Measurements from ENCODE around the gene NVL.

Gene NVL

DNA sequence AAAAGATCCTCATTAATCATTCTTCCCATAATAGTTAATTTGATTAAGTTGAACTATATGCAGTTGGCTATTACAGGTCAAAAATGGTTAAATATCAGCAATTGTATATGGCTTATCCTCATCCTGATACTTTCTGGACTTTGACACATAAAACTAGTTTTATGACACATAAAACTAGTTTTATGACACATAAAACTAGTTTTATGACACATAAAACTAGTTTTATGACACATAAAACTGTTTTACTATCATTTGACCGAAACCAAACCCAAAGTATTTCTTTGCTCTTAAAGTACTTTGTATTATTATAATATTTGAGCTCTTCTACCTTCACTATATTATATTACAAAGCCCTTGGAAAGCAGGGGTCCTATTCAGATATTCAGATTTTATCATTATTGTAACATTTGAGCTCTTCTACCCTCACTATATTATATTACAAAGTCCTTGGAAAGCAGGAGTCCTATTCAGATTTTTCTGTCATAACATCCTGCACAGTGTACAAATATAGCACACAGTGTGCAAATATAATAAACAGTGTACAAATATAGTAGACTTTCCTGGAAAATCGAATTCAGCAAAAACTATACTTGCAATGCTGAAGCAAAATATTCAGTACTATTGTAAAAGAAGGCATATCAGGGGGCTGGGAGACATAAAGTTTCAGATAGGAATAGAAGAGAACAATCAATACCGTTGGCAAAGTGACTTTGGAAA, 53.0 kb downstream of the NVL start:
- DNase-seq: no peak

DNA sequence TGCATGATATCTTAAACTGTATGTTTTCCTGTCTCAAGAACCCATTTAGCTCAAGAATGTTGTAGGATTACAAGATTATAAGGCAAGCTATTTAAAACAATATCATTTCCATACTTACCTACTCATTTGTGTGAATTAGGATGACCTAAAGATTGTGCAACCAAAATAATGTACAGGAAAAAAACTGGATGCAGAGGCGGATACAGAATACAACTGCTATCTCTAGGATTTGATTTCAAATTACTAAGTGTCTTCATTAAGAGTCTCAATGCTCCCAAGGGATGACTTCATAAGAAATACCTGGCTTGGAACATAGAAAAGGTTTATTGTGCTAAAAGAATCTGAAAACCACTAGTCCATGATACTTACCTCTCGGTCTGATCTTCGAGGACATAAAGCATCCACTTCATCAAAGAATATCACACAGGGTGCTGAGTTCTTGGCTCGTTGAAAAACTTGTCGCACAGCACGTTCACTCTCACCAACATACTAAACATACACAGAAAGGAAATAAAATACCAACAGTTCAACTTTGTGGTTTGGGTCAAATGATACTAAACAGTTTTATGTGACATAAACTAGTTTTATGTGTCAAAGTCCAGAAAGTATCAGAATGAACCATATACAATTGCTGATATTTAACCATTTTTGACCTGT, 54.9 kb downstream of the NVL start:
- no peak for DNase-seq

DNA sequence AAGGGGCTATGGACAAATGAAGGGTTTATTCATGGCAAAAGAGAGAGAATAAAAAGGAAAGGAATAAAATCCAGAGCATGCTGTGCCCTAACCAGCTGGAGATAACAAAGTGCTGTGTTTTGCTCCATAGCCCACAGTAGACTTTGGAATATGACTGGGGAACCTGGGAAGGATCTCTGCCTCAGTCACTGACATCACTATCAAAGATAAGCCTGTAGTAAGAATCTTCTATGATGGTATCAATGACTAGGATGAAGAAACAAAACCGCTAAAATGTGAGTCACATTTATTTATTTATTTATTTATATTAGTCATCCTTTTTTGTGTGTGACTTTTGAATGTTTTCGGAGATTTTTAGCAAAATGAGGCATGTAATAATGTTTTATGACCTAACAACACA, 56.3 kb downstream of the NVL start:
- DNase-seq: no peak

DNA sequence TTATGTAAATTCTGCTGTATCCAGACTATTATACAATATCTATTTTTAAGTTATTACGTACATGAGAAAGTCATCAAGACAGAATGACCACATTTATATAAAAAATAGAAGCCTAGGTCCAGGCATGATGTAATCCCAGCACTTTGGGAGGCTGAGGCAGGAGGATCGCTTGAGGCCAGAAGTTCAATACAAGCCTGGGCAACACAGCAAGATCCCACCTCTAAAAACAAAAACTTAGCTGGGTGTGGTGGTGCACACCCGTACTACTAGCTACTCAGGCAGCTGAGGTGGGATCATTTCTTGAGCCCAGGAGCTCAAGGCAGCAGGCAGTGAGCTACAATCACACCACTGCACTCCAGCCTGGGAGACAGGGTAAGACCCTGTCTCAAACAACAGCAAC, 58.9 kb downstream of the NVL start:
- DNase-seq: no peak

DNA sequence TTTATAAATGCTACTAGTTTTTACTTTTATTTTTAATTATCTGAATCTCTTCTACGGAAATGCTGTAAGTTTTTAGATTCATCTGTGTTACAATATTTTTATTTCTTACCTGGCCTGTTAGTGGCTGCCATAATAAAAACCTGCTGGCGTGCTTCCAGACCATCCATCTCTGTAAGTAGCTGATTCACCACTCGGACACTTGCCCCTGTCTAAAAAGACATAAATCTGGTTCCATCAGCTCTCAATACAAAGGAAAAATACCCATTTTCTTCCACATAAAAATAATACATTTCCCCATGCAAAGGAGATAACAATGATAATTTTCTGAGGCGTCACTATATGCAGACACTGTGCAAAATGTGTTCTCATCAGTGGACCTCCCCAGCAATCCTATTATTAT, 62.0 kb downstream of the NVL start:
- no peak for DNase-seq

DNA sequence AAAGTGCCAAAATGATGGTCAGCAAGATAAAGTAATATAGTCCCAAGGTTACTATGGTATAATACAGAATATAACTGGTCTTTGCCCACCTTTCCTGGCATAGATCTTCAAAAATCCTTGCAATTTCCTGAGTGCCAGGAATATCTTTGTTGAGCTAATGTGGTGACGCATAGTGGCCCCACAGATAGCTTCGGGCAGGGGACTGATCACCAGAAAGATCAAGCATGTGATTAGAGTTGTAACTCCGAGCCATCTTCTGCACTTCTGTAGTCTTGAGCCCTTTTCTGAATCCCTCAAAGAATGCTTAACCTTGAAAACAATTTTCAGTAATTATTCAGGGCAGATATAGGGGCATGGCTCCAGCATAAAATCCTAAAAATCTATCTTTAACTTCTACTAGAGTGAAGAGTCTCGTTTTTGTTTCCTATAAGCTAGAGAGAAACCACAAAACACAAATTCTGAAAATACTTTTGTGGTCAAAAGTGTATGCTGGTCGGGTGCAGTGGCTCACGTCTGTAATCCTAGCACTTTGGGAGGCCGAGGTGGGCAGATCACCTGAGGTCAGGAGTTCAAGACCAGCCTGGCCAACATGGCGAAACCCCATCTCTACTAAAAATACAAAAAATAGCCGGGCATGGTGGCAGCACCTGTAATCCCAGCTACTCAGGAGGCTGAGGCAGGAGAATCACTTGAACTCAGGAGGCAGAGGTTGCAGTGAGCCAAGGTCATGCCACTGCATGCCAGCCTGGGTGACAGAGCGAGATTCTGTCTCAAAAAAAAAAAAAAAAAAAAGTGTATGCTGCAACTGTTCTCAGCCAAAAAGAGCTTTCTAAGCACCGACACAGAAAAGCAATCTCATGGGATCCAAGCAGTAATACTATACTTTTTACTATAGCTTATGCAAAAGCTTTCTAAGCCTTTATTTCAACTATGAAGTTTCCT, 62.8 kb downstream of the NVL start:
- no peak for DNase-seq

DNA sequence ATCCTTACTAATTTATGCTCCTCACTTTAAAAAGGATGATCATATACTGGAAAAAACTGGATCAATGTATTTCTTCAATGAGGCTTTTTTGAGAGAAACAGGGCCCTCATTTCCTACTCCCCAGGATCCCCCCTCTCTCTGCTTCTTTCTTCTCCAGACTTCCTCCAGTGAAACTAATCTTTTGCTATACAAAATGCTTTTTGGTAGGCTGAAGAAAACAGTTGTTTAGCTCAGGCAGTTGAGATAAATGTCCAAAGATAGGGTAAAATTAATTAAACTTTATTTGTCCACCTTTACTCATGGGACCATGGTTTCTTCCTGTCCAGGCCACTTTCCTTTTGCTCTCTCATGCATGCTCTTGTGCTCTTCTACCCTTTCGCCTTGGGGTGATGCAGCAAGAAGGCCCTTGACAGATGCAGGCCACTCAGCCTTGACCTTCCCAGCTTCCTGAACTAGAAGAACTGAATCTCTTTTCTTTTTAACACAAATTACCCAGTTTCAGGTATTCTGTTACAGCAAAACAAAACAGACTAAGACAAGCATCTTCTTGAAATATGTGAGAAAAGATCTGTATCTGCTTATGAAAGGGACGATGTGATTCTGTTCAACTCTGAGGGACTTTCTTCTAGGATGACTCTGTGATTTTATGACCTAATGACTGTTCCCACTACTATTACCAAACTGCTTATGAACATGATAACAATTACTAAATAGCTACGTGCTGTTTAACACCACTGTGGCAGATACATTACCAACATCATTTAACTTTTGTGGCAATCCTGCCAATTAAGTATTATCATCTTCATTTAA, 63.7 kb downstream of the NVL start:
- DNase-seq: no peak

DNA sequence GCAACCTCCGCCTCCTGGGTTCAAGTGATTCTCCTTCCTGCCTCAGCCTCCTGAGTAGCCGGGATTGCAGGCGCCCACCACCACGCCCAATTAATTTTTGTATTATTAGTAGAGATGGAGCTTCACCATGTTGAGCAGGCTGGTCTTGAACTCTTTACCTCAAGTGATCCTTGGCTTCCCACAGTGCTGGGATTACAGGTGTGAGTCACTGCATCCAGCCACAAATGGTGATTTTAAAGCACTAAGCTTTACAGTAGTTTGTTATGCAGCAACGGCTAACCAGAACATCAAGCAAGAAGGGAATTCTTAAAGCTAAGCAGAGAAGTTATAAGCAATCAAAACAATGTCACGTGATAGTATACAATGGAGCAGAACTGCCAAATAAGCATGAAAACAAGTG, 65.7 kb downstream of the NVL start:
- no peak for DNase-seq

DNA sequence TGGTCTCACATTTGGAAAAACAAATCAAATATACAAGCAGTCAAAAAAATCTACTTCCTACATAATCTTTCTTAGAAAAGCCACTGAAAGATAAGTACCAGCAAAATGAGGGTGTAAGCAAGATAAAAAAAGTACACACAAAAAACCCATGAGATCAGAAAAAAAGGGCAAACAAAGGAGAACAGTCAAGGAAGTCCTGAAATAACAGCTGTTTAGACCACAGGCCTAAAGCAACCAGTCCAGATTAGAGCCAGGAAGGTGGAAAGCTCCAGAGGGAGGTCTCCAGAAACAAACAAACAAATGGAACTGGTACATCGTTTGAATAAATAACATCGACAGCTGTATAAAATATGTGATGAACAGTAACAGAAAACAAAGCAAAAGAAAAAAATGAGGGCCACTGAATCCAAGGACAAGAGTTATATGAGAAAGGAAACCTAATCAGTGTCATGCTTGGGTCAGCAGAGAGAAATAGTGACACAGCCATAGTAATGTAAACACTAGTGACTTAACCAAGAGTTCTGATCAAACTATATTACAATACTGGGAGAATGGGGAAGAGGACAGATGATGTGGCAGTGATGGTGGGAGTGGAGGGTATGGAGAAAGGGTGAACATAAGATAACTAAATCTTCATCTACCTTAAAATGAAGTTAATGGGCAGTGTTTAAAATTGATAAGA, 67.5 kb downstream of the NVL start:
- no peak for DNase-seq

DNA sequence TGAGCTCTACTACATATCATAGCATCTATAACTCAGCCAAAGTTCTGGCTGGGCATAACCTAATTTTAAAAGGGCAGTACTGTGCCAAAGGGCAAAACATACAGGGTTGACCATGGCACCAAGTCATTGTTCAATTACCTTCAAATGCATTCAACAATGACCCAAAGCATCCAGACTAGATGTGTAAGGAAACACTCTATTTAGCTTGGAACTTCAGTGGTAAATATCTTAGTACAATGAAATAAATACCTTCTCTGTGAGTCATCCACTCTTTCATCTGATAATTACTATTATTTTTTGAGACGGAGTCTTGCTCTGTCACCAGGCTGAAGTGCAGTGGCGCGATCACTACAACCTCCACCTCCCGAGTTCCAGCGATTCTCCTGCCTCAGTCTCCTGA, 70.0 kb downstream of the NVL start:
- DNase-seq: no peak

DNA sequence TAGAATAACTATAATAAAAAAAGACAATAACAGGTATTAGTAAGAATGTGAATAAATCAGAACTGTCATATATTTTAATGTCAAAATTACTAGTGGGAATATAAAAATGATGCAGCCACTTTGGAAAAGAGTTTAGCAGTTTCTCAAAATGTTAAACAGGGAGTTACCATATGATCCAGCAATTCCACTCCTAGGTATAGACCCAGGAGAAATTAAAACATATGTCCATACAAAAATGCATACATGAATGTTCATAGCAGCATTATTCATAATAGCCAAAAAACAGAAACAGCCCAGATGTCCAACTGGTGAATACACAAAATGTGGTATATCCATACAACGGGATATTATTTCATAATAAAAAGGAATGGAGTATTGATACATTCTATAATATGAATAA, 71.6 kb downstream of the NVL start:
- DNase-seq: no peak

DNA sequence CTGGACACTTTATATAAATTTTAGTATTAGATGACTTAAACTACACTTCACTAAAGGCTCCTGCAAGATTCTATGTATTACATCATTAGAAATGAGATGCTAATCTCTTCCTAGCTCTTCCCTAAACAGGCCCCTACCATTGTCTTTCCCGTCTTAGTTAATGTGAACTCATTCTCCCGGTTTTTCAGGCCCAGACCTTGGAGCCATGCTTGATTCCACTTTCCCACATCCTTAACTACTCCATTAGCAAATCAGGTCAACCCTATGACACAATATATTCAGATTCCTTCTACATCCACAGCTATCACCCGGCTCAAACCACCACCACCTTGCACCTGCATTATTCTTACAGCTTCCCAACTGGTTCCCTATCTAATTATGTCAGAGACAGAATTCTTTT, 73.3 kb downstream of the NVL start:
- DNase-seq: no peak

DNA sequence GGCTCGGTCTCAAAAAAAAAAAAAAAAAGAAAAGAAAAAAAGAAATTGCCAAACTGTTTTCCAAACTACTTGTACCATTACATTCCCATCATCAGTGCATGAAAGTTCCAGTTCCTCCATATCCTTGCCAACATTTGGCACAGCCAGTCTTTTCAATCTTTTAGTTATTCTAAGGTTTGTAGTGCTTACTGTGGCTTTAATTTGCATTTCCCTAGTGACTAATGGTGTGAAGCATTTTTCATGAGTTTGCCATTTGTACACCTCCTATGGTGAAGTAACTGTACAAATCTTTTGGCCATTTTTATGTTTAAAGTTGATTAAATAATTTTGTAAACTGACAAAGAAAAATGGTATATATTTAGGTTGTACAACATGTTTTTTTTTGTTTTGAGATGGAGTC, 76.3 kb downstream of the NVL start:
- DNase-seq: no peak

DNA sequence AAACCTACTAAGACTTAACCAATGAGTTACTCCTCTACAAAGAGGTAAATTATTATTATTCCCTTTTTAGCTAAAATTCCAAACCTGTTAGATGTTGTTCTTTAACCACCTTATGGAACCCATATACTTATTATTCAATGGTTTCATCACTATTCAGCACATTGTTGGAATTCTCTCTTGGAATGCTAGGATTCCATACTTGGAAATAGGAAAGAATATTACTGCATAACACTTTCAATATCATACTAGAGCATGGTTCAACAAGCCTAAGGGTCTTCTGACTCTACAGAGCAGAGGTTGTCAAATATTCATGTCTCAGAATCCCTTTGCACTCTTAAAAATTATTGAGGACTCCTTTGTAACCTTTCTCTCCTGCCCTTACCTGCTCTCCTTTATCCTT, 77.5 kb downstream of the NVL start:
- DNase-seq: no peak

DNA sequence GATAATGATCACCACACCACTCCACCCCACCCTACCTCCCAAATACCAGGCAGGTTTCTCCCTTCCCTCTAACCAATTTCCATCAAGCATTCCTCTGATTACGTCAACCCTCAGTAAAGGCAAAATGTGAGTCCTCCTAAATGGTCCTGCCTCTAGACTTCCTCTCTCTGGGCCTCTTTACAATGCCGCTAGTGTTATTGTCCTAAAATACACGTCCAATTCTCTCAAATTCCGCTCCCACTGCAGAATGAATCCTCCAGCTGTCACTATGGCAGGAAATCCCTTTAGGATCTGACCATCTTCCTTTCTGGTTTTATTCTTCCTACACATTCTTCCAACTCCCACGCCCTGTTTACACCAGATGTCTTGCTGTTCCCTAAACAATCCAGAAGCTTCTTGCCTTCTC, 78.2 kb downstream of the NVL start:
- no peak for DNase-seq

DNA sequence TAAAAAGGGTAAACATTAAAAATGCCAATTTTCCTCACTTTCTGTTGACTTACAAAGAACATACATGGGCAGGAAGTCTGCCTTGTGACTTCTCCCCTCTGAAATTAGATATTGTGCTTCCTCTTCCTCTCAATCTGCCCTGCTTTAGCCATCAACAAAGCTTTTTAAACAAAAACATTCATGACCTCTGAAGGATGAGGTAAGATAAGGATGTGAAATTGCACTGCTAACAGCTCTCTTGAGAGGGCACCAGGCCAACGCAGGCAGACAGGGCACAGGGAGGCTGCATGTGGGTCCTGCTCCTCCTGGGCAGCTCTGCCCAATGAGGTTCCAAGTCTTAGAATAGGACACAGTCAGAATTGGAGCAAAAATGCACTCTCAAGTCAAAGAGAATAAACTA, 84.8 kb downstream of the NVL start:
- DNase-seq: peak; percentile 89

DNA sequence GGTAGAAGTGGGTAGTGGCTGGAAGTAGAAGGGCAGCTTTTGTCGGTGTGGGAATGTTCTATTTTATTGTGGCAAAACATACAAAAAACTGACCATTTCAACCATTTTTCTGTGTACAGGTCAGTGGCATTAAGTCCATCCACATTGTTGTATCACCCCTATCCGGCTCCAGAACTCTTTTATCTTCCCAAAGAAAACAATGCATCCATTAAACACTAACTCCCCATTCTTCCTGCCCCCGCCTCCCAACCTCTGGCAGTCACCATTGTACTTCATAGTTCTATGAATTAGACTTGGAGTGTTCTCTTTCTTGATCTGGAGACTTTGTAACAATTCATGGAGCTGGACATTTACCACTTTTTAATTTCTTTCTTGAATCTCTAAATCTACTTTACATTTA, 91.2 kb downstream of the NVL start:
- DNase-seq: no peak

DNA sequence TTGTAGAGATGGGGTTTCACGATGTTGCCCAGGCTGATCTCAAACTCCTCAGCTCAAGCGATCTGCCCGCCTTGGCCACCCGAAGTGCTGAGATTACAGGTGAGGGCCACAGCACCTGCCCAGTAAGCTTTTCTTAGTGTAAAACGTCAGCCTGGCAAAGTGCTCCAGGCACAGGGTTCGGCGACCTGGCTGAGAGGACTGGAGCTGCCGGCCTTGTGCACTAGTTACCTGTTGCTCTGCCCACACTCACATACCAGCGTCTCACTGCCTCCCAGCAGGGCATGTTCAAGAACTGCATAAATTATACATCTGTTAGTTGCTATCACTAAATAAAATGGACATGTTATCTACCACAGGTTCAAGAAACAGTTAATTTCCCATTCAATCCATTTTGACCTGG, 91.8 kb downstream of the NVL start:
- DNase-seq: no peak

DNA sequence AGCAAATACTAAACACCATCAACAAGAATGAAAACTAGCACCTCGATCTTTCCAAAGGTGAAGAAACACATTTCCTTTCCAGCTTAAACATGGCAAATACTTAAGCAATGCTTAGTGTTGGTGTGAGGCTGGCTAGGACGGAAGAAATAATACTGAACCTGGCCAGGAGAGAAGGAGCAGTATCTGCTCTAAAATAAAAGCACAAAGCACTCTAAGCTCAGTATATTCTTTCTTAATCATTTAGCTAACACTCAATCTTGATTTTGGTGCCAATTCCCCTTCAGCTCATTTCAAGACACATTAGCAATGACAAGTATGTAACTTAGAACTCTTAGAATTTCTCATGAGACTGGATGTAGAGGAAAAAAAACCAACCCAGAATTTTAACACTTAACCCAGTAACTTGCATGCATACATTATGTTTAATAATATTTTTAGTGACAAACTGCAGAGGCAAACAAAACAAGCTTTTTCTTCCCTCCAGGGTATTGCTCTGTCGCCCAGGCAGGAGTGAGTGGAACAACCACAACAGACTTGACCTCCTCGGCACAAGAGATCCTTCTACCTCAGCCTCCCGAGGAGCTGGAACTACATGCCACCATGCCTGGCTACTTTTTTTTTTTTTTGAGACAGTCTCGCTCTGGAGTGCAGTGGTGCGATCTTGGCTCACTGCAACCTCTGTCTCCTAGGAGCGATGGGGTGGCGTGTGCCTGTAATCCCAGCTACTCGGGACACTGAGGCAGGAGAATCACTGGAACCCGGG, 92.7 kb downstream of the NVL start:
- no peak for DNase-seq

DNA sequence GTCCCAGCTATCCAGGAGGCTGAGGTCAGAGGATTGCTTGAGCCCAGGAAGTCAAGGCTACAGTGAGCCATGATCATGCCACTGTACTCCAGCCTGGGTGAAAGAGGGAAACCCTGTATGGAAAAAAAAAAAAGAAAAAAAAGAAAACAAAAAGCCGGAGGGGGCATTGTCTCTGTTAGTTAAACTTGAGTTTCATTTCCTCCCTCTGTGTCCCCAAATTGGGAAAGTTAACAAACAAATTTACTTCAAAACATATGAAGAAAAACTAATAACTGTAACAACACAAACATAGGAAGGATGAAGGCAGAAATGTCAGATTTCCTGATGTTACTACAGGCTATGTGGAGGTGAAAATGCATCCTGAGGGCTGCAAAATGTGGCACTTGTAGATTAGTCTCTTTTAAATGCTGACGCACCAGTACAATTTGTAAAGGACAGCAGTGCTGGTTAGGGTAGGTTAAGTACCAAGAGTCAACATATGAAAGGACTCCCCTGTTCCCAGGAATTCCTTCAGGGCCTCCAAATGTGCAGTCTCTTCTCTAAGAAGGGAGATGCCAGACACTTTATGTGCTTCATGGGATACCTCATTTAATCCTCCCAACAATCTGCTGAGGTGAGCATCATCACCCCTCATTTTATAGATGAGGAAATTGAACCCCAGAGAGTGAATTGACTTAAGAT, 94.0 kb downstream of the NVL start:
- no peak for DNase-seq

DNA sequence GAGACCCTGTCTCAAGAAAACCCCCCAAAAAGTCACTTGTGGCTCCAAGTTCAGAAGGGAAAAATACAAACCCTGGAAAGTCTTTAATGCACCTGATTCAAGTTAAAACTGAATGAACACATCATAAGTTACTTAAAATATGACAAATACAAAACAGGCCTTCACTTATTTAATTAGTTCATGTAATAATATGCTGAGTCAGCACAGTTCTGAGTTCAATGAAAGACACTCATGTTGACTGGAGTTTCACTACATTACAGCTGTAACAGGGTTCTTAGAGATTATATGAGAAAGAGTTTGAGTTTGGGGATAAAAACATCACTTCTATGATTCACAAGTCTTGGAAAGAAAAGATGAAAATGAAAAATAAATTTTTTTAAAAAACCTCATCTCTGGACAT, 96.0 kb downstream of the NVL start:
- DNase-seq: no peak

Measured in GF-D8 (cell line).